Measurements from ENCODE around the gene ARG1.
A peak's percentile ranks its signal among the peaks of the same experiment; 100 is the strongest.

The ARG1 gene

DNA sequence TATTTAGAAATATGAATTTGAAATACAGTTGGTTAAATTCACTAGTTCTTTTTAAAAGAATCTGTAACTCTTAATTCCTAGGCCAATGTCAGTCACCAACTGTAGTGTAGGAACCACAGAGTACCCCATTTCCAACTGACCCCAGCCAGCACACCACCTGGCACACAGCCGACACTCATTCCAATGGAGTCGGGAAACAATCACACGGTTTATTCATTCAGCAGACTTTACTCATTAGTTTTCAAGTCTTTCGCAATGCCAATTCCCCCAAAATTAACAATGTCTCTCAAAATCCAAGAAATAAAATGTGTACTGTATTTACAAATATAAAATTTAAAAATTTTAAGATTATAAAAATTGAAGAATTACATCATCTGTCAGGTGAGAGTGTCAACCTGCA lies 13.5 kb downstream of the ARG1 start:
- DNase-seq (ENCODE audit: low spot score) = no peak

DNA sequence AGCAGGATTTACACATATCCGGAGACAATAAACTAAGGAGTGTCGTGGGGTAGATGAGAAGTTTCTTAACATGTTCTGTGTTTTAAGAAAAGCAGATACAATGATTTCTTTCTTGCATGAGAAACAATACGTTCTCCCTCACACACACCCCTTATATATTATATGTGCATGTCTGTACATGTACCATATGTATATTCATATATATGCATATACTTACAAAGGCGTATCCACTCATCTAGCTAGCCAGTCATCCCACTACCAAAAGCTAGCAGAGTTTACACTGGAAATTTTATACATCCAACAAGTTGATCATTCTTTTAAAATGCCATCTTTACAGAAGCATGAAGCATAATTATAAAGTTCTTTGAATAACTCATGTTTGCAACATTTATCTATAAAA lies 14.9 kb downstream of the ARG1 start:
- DNase-seq (ENCODE audit: low spot score) = no peak

DNA sequence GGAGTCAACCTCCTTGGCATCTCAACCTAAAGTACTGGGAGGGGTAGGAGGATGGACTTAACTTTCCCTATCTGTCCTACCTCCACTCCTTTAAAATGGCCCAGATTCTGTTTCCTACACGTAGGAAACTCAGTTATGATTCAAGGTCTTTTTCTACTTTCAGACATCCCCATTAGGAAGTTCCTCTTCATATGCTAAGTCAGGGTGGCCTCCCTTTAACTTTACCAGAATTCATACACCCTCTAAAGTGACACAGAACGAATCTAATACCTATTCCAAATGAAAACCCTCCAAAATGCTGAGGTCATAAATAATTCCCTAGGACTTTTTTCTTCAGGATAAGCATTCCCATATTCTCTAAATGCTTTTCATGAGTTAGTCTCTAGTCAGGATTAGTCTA lies 15.6 kb downstream of the ARG1 start:
- no peak for DNase-seq (ENCODE audit: low spot score)

GRCh38 chr6:131592935-131593334 lies 19.9 kb downstream of the ARG1 start:
- no peak for DNase-seq (ENCODE audit: low spot score)

- DNase-seq (ENCODE audit: low spot score) = no peak
Observed at GRCh38 chr6:131594074-131594473, 21.0 kb downstream of the ARG1 start.

GRCh38 chr6:131597446-131597845 lies 24.4 kb downstream of the ARG1 start:
- DNase-seq (ENCODE audit: low spot score) = no peak

GRCh38 chr6:131600716-131601115 lies 27.7 kb downstream of the ARG1 start:
- no peak for DNase-seq (ENCODE audit: low spot score)

GRCh38 chr6:131602781-131603312 lies 29.8 kb downstream of the ARG1 start:
- no peak for DNase-seq (ENCODE audit: low spot score)

DNA sequence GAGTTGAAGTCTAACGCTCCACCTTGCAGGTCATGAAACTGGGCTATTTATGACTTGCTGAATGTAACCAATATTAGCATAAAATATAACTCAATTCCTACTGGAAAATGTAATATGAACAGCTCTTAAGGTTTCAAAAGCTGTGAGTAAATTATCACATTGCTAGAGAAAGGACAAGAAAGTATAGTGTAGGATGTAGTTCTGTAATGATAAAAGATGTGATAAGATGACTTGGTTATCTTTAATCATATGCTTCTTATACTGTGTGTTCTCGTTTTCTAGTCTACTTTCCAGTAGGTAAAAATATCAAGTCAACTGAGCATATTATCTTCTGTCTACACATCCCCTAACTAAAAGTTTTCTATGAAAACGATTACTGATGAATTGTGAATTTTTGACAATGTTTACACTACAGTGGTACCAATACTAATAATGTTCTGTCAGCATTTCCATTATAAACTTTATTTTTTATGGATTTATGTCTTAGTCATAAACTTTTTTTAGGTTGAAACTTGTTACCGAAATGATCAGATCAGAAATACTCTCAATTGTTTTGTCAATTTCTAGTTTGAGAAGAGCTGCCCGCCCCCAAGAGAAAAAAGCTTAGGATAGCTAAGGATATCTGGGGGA lies 40.4 kb downstream of the ARG1 start:
- DNase-seq (ENCODE audit: low spot score) = no peak

GRCh38 chr6:131615275-131615674 lies 42.2 kb downstream of the ARG1 start:
- DNase-seq (ENCODE audit: low spot score) = no peak

GRCh38 chr6:131627724-131628682 lies 55.0 kb downstream of the ARG1 start, which contains the start of gene MED23:
Gene MED23, minus strand, starts transcription at chr6:131628242. Its CDS starts 193 bp downstream, at chr6:131628049.
- peak; percentile 98 for DNase-seq (ENCODE audit: low spot score)

- DNase-seq (ENCODE audit: low spot score) = no peak
Observed at GRCh38 chr6:131628726-131629125, 55.7 kb downstream of the ARG1 start.

DNA sequence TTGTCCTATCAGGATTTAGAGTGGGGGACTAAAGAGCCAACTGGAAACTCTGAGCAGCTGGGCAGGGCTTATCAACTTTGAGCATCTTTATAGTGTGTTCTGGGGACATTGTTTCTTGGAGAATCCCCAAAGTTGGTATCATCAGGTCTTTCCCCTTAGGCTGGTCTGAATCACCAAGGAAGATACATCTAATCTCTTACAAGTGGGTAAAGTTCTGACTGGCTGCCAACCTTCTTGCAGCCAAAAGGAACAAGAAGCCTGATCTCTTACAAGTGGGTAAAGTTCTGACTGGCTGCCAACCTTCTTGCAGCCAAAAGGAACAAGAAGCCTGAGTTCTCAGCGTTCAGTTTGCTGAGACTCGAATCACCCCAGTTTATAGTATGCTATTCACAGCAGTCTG lies 56.6 kb downstream of the ARG1 start:
- no peak for DNase-seq (ENCODE audit: low spot score)

- no peak for DNase-seq (ENCODE audit: low spot score)
Observed at GRCh38 chr6:131631625-131632289, 58.7 kb downstream of the ARG1 start.
